Fibroblast of skin of right quadriceps (primary cell): ENCODE data around the gene BMPR2.
"Not testable (repeated sequence)": the region's sequence is repeated elsewhere in the genome, so short reads cannot be mapped to it uniquely, and the experiment has no call there.

Source experiments
- DNase-seq: peaks from one replicate; pipeline ENCODE4 v3.0.0-alpha.2; 2013

Gene BMPR2

DNA sequence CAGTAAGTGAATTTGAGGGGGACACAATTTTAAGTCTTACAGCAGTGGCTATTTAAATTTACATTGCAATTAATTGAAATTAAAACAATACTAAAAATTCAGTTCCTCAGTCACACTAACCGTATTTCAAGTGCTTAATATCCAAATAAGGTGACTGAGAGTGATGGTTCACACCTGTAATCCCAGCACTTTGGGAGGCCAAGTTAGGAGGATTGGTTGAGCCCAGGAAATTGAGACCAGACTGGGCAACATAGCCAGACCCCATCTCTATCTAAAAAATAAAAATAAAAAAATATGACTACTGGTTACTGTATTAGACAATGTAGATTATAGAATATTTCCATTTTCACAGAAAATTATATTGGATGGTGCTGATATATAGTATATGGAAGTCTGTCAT lies 79.0 kb downstream of the BMPR2 start:
- no peak for DNase-seq

DNA sequence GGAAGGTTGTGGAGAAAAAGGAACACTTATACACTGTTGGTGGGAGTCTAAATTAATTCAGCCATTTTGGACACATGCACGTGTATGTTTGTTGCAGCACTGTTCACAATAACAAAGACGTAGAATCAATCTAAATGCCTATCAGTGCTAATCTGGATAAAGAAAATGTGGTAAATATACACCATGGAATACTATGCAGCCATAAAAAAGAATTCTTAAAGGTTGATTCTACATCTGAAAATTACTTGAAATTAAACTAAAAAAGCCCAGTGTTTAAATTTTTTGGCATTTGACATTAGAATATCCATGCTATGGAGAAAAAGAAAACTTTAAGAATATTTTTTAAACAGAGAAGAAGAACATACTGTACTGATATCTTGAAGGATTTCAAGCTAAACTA lies 84.0 kb downstream of the BMPR2 start:
- no peak for DNase-seq

DNA sequence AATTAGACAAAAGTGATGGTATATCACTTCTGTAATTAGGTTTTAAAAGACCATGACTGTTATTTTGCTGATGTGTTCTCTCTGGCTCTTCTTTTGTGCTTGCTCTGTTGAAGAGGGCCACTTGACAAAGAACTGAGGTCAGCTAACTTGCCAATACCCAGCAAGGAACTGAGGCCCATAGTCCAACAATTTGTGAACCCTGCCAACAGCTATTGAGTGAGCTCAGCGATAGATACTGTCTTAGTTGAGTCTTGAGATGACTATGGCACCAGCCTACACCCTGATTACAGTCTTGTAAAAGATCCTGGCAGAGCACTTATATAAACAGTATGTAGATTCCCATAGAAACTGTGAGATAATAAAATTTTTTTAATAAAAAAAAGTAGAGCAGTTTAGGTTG lies 103.0 kb downstream of the BMPR2 start:
- no peak for DNase-seq

DNA sequence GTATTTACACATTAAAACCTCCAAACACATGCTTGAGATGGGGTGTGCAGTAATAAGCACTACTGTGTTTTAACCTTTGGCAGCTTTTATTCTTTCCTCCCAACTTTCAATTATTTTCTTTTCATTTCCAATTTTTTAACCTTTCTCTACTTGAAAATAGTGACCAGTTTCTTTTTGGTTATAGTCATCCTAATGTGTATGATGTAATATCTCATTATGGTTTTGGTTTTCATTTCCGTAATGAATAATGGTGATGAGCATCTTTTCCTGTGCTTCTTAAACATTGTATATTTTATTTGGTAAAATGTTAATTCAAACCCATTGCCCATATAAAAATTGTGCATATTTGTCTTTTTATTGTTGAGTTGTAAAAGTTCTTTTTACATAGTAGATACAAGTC lies 103.5 kb downstream of the BMPR2 start:
- no peak for DNase-seq

- no peak for DNase-seq
These were observed 110.2 kb downstream of the BMPR2 start for GRCh38 chr2:202486351-202486750.

- DNase-seq, result no peak
These were observed 112.5 kb downstream of the BMPR2 start for GRCh38 chr2:202488671-202489070.

GRCh38 chr2:202490479-202490878 lies 114.4 kb downstream of the BMPR2 start:
- DNase-seq, result no peak

DNA sequence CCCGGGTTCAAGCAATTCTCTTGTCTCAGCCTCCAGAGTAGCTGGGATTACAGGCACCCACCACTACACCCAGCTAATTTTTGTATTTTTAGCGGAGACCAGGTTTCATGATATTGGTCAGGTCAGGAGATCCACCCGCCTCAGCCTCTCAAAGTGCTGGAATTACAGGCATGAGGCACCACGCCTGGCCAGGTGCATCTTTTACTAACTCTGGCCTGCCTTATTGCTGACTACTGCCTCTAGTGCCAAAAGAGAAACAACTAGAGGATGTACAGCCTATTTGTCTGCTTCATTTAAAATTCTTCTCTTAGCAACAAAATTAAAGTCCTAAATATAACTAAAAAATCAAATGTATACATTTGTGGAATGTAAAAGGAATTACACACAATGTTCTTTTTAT lies 115.4 kb downstream of the BMPR2 start:
- DNase-seq, result no peak

GRCh38 chr2:202494300-202495229 lies 118.4 kb downstream of the BMPR2 start:
- DNase-seq, result peak; percentile 62

GRCh38 chr2:202495230-202495604 lies 119.1 kb downstream of the BMPR2 start:
- DNase-seq, result no peak

- not testable (repeated sequence) for DNase-seq
These were observed 120.8 kb downstream of the BMPR2 start for GRCh38 chr2:202496835-202497472.

DNA sequence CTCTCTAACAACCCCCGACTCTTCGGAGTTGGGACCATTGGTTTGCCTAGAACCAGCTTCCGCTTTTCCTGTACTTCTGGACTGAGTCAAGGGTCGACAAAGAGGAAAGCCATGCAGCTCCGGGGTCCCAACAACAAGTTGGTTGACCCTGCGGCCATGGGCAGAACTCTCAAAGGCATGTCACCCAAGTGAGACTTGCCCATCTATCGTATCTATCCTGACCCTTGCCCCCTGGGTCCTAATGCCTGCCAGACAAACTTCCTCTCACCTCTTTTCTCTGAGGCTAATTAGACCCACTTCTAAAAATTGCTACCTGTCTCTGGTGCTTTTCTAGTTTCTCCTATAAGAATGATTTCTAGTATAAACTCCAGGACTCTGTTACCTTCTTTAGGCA lies 121.3 kb downstream of the BMPR2 start:
- not testable (repeated sequence) for DNase-seq

GRCh38 chr2:202499841-202500240 lies 123.7 kb downstream of the BMPR2 start:
- not testable (repeated sequence) for DNase-seq

DNA sequence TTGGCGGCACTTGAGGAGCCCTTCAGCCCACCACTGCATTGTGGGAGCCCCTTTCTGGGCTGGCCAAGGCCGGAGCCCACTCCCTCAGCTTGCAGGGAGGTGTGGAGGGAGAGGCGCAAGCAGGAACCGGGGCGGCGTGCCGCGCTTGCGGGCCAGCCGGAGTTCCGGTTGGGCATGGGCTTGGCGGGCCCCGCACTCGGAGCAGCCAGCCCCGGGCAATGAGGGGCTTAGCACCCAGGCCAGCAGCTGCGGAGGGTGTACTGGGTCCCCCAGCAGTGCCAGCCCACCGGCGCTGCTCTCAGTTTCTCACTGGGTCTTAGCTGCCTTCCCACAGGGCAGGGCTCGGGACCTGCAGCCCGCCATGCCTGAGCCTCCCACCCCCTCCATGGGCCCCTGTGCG lies 127.1 kb downstream of the BMPR2 start:
- DNase-seq, result not testable (repeated sequence)

DNA sequence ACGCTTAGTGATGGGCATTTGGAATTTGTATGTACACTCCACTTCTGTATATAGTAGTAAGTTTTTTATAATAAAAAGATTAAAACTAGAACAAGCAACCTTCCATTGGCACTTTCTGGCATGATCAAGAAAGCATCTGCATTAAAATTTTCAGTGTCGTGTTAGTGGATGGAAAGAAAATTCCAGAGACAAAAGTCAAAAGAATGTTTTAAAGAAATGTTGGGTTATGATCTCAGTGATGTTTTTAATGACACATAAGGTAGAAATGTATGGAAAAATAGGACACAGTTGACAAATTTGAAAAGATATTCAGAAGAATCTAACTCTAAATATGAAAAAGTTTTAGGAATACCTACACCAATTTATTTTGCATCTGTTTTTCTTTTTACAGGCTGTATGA lies 132.6 kb downstream of the BMPR2 start:
- DNase-seq, result peak; percentile 35

GRCh38 chr2:202510911-202511310 lies 134.8 kb downstream of the BMPR2 start:
- DNase-seq, result peak; percentile 32

- no peak for DNase-seq
These were observed 136.0 kb downstream of the BMPR2 start for GRCh38 chr2:202512176-202512575.

- no peak for DNase-seq
These were observed 138.6 kb downstream of the BMPR2 start for GRCh38 chr2:202514732-202515131.

DNA sequence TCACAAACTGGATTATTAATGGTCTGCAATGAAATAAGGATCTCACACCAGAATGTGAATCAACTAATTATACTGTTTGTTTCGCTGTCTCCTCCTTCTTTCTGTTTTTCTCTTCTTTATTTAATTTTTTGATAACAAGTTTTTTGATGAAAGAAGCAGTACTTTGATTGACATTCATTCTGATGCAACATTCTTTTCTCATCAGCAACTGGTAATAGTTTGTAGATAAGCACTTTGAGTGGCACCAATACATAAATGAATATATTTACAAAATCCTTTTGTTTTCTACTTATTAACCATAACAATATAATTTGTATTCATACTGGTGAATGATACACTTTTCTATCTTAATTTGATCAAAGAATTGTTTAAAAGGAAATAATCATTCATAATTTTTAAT lies 143.3 kb downstream of the BMPR2 start:
- DNase-seq, result no peak

DNA sequence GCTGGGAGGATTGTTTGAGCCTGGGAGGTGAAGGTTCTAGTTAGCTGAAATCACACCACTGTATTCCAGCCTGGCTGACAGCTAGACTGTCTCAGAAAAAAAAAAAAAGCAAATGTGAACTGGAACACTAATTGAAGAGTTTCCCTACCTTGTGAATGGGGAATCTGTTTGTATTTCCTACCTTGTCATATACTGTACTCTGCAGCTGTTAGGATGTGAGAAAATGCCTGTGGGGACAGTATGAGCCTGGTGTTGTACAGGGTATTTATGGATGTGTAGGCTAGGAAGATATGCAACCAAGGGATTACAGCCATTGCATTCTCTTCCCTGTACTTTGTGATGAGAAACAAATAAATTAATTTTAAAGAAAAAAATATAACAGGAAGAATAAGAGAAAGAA lies 145.3 kb downstream of the BMPR2 start:
- no peak for DNase-seq

- peak; percentile 71 for DNase-seq
These were observed 153.3 kb downstream of the BMPR2 start for GRCh38 chr2:202529389-202529788.

DNA sequence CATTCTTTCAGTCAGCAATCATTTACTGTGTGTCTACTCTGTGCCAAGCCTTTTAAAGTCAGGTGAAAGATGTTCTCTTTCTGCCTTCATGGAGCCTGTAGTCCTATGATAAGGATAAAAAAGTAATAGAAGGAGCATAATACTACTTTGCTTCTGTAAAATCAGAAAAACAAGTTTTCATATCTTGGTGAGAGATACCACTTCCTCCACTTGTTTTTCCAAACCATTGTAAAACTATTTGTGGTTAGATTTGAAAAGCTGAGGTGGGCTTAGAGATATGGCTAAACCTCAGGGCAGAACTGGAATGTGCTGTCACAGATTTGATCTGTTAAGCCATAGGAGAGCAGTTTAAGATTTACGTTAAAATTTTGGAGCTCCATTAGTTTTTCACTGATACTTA lies 153.9 kb downstream of the BMPR2 start:
- DNase-seq, result no peak

DNA sequence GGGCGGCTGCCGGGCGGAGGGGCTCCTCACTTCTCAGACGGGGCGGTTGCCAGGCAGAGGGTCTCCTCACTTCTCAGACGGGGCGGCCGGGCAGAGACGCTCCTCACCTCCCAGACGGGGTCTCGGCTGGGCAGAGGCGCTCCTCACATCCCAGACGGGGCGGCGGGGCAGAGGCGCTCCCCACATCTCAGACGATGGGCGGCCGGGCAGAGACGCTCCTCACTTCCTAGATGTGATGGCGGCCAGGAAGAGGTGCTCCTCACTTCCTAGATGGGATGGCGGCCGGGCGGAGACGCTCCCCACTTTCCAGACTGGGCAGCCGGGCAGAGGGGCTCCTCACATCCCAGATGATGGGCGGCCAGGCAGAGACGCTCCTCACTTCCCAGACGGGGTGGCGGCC lies 159.2 kb downstream of the BMPR2 start:
- not testable (repeated sequence) for DNase-seq

DNA sequence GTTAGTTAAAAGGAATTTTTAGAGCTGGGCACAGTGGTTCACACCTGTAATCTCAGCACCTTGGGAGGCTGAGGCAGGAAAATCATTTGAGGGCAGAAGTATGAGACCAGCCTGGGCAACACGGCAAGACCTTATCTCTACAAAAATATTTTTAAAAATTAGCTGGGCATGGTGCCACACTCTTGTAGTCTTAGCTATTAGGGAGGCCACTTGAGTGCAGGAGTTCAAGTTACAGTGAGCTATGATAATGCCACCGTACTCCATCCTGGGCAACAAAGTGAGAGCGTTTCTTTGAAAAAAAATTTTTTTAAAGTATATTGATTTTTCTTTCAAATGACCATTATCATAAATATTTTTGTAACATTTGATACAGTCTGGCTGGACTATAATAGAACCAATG lies 165.0 kb downstream of the BMPR2 start:
- no peak for DNase-seq
